ENCODE results near the gene ANKRD42. TPM values are rescaled to one million over a fixed set of nuclear protein-coding genes. Genes with fewer than 3 reads are reported as not detected.

ANKRD42 gene
- total RNA-seq, 1 donor from 2014 or later = 5.2 TPM

DNA sequence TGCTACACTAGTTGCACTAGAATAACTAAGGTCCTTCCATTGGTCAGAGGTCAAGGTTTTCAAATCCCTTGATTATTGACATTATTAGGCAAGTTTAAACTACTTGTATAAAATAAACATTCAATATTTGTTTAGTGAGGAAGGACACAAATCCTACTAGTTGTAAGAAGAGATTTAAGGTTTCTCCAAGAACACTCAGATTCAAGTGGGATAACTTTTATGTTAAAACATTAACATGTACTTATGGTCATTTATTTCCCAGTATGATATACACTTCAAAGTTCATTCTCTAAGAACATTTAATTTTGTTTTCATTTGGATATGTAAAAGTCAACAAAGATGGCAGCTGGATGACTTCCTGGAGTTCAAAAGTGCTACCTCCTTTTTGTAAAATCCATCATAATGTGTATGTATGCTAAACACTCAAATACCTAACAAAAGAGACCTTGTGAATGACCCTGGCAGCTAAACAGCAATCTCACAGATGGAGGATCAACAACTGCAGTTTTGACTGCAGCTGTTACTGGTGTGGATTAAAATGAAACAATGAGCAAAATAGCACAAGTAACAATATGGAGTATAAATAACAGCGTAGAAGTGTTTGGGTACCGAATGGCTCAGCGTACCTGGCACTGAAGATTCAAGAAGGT, 91.1 kb downstream of the ANKRD42 start:
- intact Hi-C loops (cut with micrococcal nuclease) = no loop called here
- H3K27me3 ChIP-seq (ENCODE audit: low read depth) = no peaks in the 10 kb centered on the region

DNA sequence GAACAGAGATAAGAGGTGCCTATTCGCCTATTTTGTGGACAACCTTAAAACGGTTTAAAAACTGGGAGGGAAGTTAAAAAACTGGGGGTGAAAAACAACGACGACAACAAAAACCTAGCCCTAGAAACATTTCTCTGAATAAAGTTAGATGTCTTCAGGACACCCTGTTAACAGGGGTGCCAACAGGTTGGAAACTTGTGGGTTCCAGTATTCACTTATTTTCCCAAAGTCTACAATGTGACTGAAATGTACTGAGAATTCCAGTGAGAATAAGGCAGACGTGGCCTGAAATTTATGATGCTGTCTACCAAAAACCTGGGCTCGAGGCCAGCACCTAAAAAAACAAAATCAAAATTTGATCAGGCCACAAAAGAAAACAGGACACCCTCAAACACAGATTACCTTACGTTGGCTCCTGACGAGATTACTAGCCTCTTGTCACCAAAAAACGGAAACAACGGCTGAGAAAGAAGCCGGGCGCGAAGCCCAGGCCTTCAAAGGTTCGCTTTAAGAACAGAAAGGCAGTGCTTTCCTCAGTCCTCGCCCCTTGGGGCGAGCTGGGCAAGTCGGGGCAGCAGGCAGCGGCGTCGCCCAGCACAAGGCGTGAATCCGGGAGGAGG, 91.7 kb downstream of the ANKRD42 start:
- intact Hi-C loops (cut with micrococcal nuclease) = no loop called here

More for the DNA sequence above, 91.1 kb downstream of the ANKRD42 start:
- TF ChIP-seq, protein P1, sequence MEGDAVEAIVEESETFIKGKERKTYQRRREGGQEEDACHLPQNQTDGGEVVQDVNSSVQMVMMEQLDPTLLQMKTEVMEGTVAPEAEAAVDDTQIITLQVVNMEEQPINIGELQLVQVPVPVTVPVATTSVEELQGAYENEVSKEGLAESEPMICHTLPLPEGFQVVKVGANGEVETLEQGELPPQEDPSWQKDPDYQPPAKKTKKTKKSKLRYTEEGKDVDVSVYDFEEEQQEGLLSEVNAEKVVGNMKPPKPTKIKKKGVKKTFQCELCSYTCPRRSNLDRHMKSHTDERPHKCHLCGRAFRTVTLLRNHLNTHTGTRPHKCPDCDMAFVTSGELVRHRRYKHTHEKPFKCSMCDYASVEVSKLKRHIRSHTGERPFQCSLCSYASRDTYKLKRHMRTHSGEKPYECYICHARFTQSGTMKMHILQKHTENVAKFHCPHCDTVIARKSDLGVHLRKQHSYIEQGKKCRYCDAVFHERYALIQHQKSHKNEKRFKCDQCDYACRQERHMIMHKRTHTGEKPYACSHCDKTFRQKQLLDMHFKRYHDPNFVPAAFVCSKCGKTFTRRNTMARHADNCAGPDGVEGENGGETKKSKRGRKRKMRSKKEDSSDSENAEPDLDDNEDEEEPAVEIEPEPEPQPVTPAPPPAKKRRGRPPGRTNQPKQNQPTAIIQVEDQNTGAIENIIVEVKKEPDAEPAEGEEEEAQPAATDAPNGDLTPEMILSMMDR (IDR thresholded peaks at IDR 0.05; ENCODE audit: borderline replicate concordance) = no peak
- Histone ChIP-seq H3K27ac (replicated peaks) (peak overlapping the region; percentile 98), H3K4me3 (peak overlapping the region; percentile 83), H3K4me1 (peaks cover 47% of the 10 kb centered on the region), H3K36me3 (peaks cover 2% of the 10 kb centered on the region), H3K9me3 (replicated peaks) (no peaks in the 10 kb centered on the region)
- no peak for DNase-seq

DNA sequence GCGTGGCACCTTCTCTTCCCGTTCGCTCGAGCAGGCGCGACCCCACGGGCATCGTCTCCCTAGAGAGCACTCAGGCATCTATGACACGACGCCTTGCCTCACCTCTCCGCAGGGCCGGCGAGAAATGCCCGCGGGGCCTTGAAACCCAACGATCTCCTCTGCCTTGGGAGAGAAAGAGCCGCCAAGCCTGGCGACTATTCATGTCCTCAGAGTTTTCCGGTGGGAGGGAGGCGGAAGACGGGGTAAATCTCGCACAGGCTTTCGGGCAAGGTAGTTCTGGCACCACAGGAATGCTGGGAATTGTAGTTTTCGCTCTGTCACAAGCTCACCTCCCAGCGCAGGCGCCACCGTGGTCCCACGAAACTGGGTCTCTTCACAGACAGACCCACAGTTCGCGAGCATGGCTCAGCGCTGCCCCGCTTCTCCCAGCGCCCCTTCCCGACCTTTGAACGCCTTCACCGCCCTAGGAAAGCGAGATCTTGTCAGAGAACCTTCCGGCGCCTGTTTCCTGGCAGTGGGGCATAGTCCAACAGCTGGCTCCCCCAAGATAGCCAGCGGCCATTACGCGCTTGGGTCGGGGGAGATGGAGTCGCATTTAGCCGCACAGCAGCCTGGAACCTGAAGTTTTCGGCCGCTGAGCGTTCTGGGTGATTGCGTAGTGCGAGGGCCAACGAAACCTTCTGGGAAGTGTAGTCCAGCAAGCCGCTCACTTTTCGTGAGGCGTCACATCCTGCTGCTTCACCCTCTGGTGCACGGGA, 92.4 kb downstream of the ANKRD42 start, which contains the start of gene CCDC90B:
TSS of gene CCDC90B (minus strand) at position 597 of the 758 bp plus-strand sequence. CDS start at position 202, 395 bp downstream.
- intact Hi-C loops (cut with micrococcal nuclease) = no loop called here
- TF ChIP-seq, protein P1 (IDR thresholded peaks at IDR 0.05; ENCODE audit: borderline replicate concordance) = no peak

More for the DNA sequence above, 91.7 kb downstream of the ANKRD42 start:
- peaks cover 47% of the 10 kb centered on the region for H3K4me1 ChIP-seq
- peak overlapping the region; percentile 98 for H3K27ac ChIP-seq (replicated peaks)
- no peaks in the 10 kb centered on the region for H3K9me3 ChIP-seq (replicated peaks)
- peak overlapping the region; percentile 83 for H3K4me3 ChIP-seq
- TF ChIP-seq, protein P1 (IDR thresholded peaks at IDR 0.05; ENCODE audit: borderline replicate concordance) = no peak
- no peaks in the 10 kb centered on the region for H3K36me3 ChIP-seq
- no peaks in the 10 kb centered on the region for H3K27me3 ChIP-seq (ENCODE audit: low read depth)
- no peak for DNase-seq

DNA sequence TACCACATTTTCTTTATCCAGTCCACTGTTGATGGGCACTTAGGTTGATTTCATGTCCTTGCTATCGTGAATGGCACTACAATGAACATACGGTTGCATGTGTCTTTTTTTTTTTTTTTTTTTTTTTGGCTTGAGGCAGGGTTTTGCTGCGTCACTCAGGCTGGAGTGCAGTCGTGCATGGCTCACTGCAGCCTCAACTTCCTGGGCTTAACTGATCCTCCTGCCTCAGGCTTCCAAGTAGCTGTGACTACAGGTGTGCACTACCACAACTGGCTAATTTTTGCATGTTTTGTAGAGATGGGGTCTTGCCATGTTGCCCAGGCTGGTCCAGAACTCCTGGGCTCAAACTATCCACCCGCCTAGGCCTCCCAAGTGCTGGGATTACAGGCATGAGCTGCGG, 94.1 kb downstream of the ANKRD42 start:
- intact Hi-C loops (cut with micrococcal nuclease) = no loop called here
- TF ChIP-seq, protein P1 (IDR thresholded peaks at IDR 0.05; ENCODE audit: borderline replicate concordance) = no peak
- Histone ChIP-seq H3K9me3 (replicated peaks) (no peaks in the 10 kb centered on the region), H3K36me3 (no peaks in the 10 kb centered on the region), H3K4me1 (peaks cover 31% of the 10 kb centered on the region), H3K27me3 (ENCODE audit: low read depth) (no peaks in the 10 kb centered on the region), H3K27ac (replicated peaks) (no peak overlapping the region), H3K4me3 (no peak overlapping the region)
- no peak for DNase-seq

More for the DNA sequence above, 92.4 kb downstream of the ANKRD42 start, which contains the start of gene CCDC90B:
- peak within 1 kb of the TSS; percentile 98 for H3K27ac ChIP-seq (replicated peaks)
- H3K9me3 ChIP-seq (replicated peaks) = no peaks in the 10 kb centered on the region
- H3K4me1 ChIP-seq = peaks cover 47% of the 10 kb centered on the region
- DNase-seq = peak; percentile 94
- no peaks in the 10 kb centered on the region for H3K36me3 ChIP-seq
- no peaks in the 10 kb centered on the region for H3K27me3 ChIP-seq (ENCODE audit: low read depth)
- peak within 1 kb of the TSS; percentile 83 for H3K4me3 ChIP-seq

DNA sequence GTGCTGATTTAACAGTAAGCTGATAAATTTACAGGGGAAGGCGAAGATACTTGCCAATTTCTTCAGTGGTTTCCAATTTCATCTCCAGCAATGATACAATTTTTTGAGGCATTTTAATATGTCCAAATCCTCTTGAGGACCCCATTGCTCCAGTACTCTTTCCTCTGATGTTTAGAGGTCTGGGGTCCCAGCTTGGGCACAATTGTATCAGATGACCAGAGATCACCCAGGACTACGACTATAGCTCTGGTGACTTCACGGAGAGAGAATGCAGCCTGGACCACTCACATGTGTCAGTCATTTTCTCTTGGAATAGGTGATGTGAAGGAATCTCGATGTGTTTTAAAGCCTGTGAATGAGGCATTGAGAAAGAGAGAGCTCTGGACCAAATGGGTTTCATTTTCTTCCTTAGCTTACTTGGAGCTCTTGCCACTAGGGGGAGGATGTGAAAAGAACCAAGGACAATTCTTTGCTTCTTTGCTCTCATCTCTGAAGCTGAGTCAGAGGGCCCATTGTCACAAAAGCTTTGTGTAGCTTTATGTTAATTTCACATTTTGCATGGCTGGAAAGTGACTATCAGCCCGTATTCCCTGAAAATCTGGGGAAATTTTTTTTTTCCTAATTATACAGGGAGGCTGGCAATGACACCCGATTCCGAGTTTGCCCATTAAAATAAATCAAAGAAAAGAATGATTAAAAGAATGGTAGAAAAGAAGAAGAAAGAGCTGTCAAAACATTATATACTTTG, 99.4 kb downstream of the ANKRD42 start:
- Histone ChIP-seq H3K27ac (replicated peaks) (no peak overlapping the region), H3K27me3 (ENCODE audit: low read depth) (no peaks in the 10 kb centered on the region), H3K4me1 (no peaks in the 10 kb centered on the region), H3K9me3 (replicated peaks) (no peaks in the 10 kb centered on the region), H3K4me3 (peak overlapping the region; percentile 36), H3K36me3 (no peaks in the 10 kb centered on the region)
- TF ChIP-seq, protein P1 (IDR thresholded peaks at IDR 0.05; ENCODE audit: borderline replicate concordance) = peak; percentile 73
- intact Hi-C loops (cut with micrococcal nuclease) = loop anchor here (10.0 kb wide), 1 partner anchor 522 kb away; no protein-coding TSS in a partner anchor
- DNase-seq = no peak
